HCT116 (cell line): ENCODE data around the gene EIF2B5. TPM values are rescaled to one million over a fixed set of nuclear protein-coding genes. Genes with fewer than 3 reads are reported as not detected.

ENCODE experiments used
- ATAC-seq: fragments of 200-7000 bp; cut with Tn5 transposase; 2 replicates; pipeline ENCODE4 v1.9.1; 2020; ENCODE audit warnings: mild to moderate bottlenecking, moderate library complexity
- BruUV-seq: library from RNA; stranded (reverse); fragments of 400-500 nt; replicated peaks from 2 replicates; lab custom pipeline; 2021; lab: Mats Ljungman, UMichigan
- CTCF ChIA-PET: fragments of 300-600 bp; sonication (Branson Sonifier 250); formaldehyde crosslinking; loops from one replicate; lab custom pipeline; 2021; ENCODE audit warnings: antibody characterized with exemption; lab: Charles Lee
- POLR2A ChIA-PET: fragments of 300-600, 350-600 bp; sonication (Branson Sonifier 250); formaldehyde crosslinking; loops from one replicate; lab custom pipeline; 2021; ENCODE audit warnings: antibody characterized with exemption; lab: Charles Lee
- RAD21 ChIA-PET, 2 experiments: fragments of 300-600 bp; sonication (Branson Sonifier 250); formaldehyde crosslinking; loops; one replicate each; lab custom pipeline; 2023; ENCODE audit warnings: low total read pairs in 2 of 2; ENCODE audit not compliant: uncharacterized antibody in 2 of 2, unreplicated experiment in 2 of 2, low non-redundant PET in 1 of 2; lab: Charles Lee
- DNase-seq: peaks from one replicate; pipeline ENCODE4 v3.0.0-alpha.2; 2010; ENCODE audit warnings: low read depth, low spot score
- H2AFZ ChIP-seq: fragments of 200-600 bp; shearing (Covaris generic), sonication (generic); 2 replicates; pipeline ENCODE4 v1.6.1; 2017; ENCODE audit warnings: low read depth, mixed run types, mixed read lengths, antibody characterized with exemption, low read length; ENCODE audit not compliant: poor library complexity, severe bottlenecking
- H3K27ac ChIP-seq: 2 replicates; pipeline ENCODE4 v1.5.1; 2012; ENCODE audit warnings: low read depth, low read length
- H3K27me3 ChIP-seq: fragments of 200-600 bp; sonication (generic); 2 replicates; pipeline ENCODE4 v1.6.1; 2016; ENCODE audit warnings: mixed run types, low read length, mixed read lengths; ENCODE audit not compliant: insufficient read depth
- H3K36me3 ChIP-seq, 2 experiments: fragments of 200-500 bp in 1 of 2; fragments of 200-600 bp in 1 of 2; sonication (Bioruptor generic) in 1 of 2; sonication (generic) in 1 of 2; 2 replicates each; pipeline versions ENCODE4 v1.5.1 to v1.6.1; 2014 to 2016; ENCODE audit warnings: low read length in 2 of 2, inconsistent platforms in 1 of 2, mixed read lengths in 1 of 2, mixed run types in 1 of 2; ENCODE audit not compliant: insufficient read depth in 2 of 2, control insufficient read depth in 1 of 2
- H3K4me1 ChIP-seq, 2 experiments: fragments of 200-600 bp in 1 of 2; sonication (generic) in 1 of 2; 2 replicates each; pipeline versions ENCODE4 v1.5.1 to v1.6.1; 2012 to 2017; ENCODE audit warnings: low read length in 2 of 2, inconsistent platforms in 1 of 2, mild to moderate bottlenecking in 1 of 2, mixed read lengths in 1 of 2, mixed run types in 1 of 2, moderate library complexity in 1 of 2; ENCODE audit not compliant: insufficient read depth in 2 of 2, control insufficient read depth in 1 of 2
- H3K4me2 ChIP-seq: fragments of 200-600 bp; sonication (generic); 2 replicates; pipeline ENCODE4 v1.6.1; 2017; ENCODE audit warnings: mixed run types, low read length, mixed read lengths
- H3K4me3 ChIP-seq, 2 experiments: fragments of 200-600 bp in 1 of 2; sonication (generic) in 1 of 2; replicated peaks in 1 of 2; 2 replicates each; pipeline ENCODE4 v1.5.1; 2011 to 2016; ENCODE audit warnings: low read length in 2 of 2, control low read depth in 1 of 2, low read depth in 1 of 2, mild to moderate bottlenecking in 1 of 2, mixed read lengths in 1 of 2, mixed run types in 1 of 2
- H3K79me2 ChIP-seq: fragments of 200-600 bp; sonication (generic); 2 replicates; pipeline ENCODE4 v1.6.1; 2017; ENCODE audit warnings: mild to moderate bottlenecking, mixed run types, low read length, moderate library complexity, mixed read lengths; ENCODE audit not compliant: insufficient read depth
- H3K9ac ChIP-seq: fragments of 200-600 bp; sonication (generic); 2 replicates; pipeline ENCODE4 v1.6.1; 2016; ENCODE audit warnings: low read length, mixed read lengths
- H3K9me2 ChIP-seq: fragments of 200-600 bp; sonication (generic), shearing (Covaris generic); 2 replicates; pipeline ENCODE4 v1.6.1; 2017; ENCODE audit warnings: mixed run types, mild to moderate bottlenecking, moderate library complexity; ENCODE audit not compliant: insufficient read depth
- H3K9me3 ChIP-seq, 2 experiments: fragments of 200-500 bp in 1 of 2; fragments of 200-600 bp in 1 of 2; sonication (Bioruptor generic) in 1 of 2; sonication (generic) in 1 of 2; 2 replicates each; pipeline ENCODE4 v1.6.1; 2014 to 2017; ENCODE audit warnings: low read length in 2 of 2, mixed read lengths in 2 of 2, inconsistent platforms in 1 of 2, low read depth in 1 of 2, mild to moderate bottlenecking in 1 of 2, mixed run types in 1 of 2, moderate library complexity in 1 of 2; ENCODE audit not compliant: control insufficient read depth in 1 of 2, insufficient read depth in 1 of 2
- H4K20me1 ChIP-seq: fragments of 200-600 bp; sonication (generic), shearing (Covaris generic); 2 replicates; pipeline ENCODE4 v1.6.1; 2017; ENCODE audit warnings: mixed run types, mild to moderate bottlenecking, moderate library complexity; ENCODE audit not compliant: insufficient read depth
- CTCF ChIP-seq, 3 experiments: fragments of 200-600 bp in 1 of 3; sonication (generic) in 1 of 3; IDR thresholded peaks in 2 of 3; conservative IDR thresholded peaks in 1 of 3; 2 replicates each; pipeline ENCODE4 v1.5.1; 2012 to 2017; ENCODE audit warnings: low read depth in 2 of 3, low read length in 2 of 3, antibody characterized with exemption in 1 of 3, borderline replicate concordance in 1 of 3, control low read depth in 1 of 3, mild to moderate bottlenecking in 1 of 3, mixed read lengths in 1 of 3, mixed run types in 1 of 3, moderate library complexity in 1 of 3; ENCODE audit not compliant: insufficient read depth in 1 of 3
- EZH2 ChIP-seq: fragments of 200-600 bp; sonication (generic); IDR thresholded peaks from 2 replicates; pipeline ENCODE4 v1.6.1; 2017; ENCODE audit warnings: antibody characterized with exemption, mixed run types
- EZH2phosphoT487 ChIP-seq: fragments of 200-600 bp; IDR thresholded peaks from 2 replicates; pipeline ENCODE4 v1.6.1; 2018; ENCODE audit warnings: antibody characterized with exemption, borderline replicate concordance
- RAD21 ChIP-seq: IDR thresholded peaks from 2 replicates; pipeline ENCODE4 v1.6.1; 2012; ENCODE audit warnings: low read depth, mild to moderate bottlenecking
- SRF ChIP-seq: IDR thresholded peaks from 2 replicates; pipeline ENCODE4 v1.6.1; 2012; ENCODE audit warnings: low read depth
- YY1 ChIP-seq: IDR thresholded peaks from 2 replicates; pipeline ENCODE4 v1.6.1; 2011; ENCODE audit warnings: low read length, low read depth, moderate library complexity, mild to moderate bottlenecking; ENCODE audit not compliant: insufficient replicate concordance; ENCODE audit errors: extremely low read depth
- ZFX ChIP-seq: fragments of 450-650 bp; IDR thresholded peaks from 2 replicates; pipeline ENCODE4 v1.6.1; 2017
- intact Hi-C: fragments of 100-400 bp; cut with micrococcal nuclease; formaldehyde crosslinking; loops from 2 replicates; pipeline ENCODE4 v1.10.0; 2022
- total RNA-seq: library from RNA; stranded (reverse); gene quantifications from one replicate; pipeline ENCODE4 v1.2.1, GENCODE V29; 2021; ENCODE audit not compliant: unreplicated experiment

EIF2B5 gene
- total RNA-seq, 1 experiment from 2014 or later, result 50.3 TPM

- H3K27me3 ChIP-seq, result no peaks in the 10 kb centered on the region
- RAD21 ChIA-PET, result no interaction called here
- no peaks in the 10 kb centered on the region for H4K20me1 ChIP-seq
- TSS peak; percentile 82 for BruUV-seq
- no peaks in the 10 kb centered on the region for H3K9me2 ChIP-seq
- ATAC-seq (peak; percentile 36), DNase-seq (no peak)
- H3K36me3 ChIP-seq, result no peaks in the 10 kb centered on the region; a peak in 2 of 4 replicates
- H2AFZ ChIP-seq, result peak overlapping the region; percentile 60
- peak overlapping the region; percentile 71 for H3K27ac ChIP-seq
- intact Hi-C loops, result loop anchor here (2.0 to 5.0 kb wide), 2 partner anchors 40 to 237 kb away; partner anchors contain the start of gene AP2M1
- H3K4me3 ChIP-seq, result peak overlapping the region; percentile 89 to 91
- CTCF ChIA-PET, result interaction anchor here (0.9 to 1.8 kb wide), 2 partner anchors 10 to 238 kb away, joined by 3 to 6 read pairs; no protein-coding TSS in a partner anchor
- TF ChIP-seq EZH2phosphoT487 (no peak), RAD21 (no peak), SRF (no peak), ZFX (no peak), YY1 (no peak), EZH2 (no peak), CTCF (IDR thresholded peaks at IDR 0.05 in 2 of 3, conservative IDR thresholded peaks at IDR 0.05 in 1 of 3; ENCODE audit: borderline replicate concordance in 1 of 3, insufficient read depth in 1 of 3, low read depth in 2 of 3, low read length in 2 of 3) (no peak)
- no peaks in the 10 kb centered on the region for H3K9me3 ChIP-seq
- peaks cover 45% of the 10 kb centered on the region for H3K79me2 ChIP-seq
- peak overlapping the region; percentile 89 for H3K9ac ChIP-seq
- POLR2A ChIA-PET, result interaction anchor here (1.2 to 1.4 kb wide), 4 partner anchors 10 to 47 kb away, joined by 3 to 7 read pairs (median 4); partner anchors contain the start of gene AP2M1
- peak overlapping the region; percentile 91 for H3K4me2 ChIP-seq
- peaks cover 9 to 31% of the 10 kb centered on the region in 2 experiments; a peak in 3 of 4 replicates for H3K4me1 ChIP-seq
Observed at GRCh38 chr3:184134746-184135148, 411 bp upstream of the EIF2B5 start.
